Cortex of kidney (tissue), 1 donor: ENCODE measurements around the gene PHF23.

Experiments used
- DNase-seq: peaks from one replicate; lab custom pipeline; 2025; lab: John Stamatoyannopoulos, UW

PHF23 gene

DNA sequence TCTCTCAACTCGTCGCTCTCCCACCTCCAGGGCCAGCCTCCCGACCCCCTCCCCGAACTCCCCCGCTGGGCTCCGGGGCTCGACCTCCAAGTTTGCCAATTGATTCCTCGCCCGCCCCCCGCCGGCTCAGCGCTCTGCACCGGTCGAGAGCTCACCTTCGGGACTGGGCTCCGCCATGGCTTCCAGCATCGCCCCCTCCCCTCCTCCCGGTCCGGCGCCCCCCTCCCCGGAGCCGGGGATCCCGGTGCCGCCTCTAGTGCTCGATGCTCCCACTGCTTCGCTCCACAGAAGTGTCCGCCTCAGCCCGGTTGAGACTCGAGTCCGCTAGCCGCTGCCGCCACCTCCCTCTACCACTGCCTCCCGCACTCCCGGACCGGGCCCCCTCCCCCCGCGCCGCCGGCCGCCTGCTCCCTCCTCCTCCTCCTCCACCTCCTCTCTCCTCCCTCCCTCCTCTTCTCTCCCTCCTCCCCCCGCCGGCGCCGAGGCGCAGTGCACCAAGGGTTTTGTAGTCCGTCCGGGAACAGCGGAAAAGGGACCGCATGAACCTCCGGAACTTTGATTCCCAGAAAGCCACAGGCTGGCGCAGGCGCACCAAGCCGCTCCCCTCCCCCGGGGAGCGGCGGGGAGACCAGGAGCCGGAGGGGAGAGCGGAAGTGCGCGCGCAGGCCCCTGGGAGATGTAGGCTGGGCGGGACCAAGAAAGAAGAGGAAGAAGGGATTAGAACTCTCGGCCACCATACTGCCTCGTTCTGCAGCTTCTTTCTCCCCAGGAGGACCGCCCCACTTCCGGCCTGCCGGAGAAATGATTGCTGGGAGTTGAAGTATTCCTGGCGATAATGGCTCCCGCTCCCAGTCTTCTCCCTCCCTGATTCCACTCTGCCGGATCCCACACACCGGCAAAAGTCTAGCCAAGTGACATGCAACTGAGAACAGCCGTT is at the start of gene PHF23:
TSS of gene PHF23 (minus strand) at position 367 of the 937 bp plus-strand sequence. CDS start at position 189, 178 bp downstream.
- DNase-seq, result peak; percentile 86

DNA sequence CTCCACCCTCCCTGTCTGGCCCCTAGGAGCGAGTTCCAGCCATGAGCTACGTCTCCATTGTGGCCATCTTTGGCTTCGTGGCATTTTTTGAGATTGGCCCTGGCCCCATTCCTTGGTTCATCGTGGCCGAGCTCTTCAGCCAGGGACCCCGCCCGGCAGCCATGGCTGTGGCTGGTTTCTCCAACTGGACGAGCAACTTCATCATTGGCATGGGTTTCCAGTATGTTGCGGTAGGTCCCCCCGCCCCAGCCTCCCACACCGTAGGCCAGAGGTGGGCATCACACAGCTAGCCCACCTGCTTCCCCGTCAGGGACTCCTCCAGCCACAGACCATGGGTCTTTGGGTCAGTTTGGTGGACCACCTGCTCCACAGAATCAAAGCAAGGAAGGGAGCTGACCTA is 46.4 kb upstream of the PHF23 start:
- DNase-seq, result no peak

DNA sequence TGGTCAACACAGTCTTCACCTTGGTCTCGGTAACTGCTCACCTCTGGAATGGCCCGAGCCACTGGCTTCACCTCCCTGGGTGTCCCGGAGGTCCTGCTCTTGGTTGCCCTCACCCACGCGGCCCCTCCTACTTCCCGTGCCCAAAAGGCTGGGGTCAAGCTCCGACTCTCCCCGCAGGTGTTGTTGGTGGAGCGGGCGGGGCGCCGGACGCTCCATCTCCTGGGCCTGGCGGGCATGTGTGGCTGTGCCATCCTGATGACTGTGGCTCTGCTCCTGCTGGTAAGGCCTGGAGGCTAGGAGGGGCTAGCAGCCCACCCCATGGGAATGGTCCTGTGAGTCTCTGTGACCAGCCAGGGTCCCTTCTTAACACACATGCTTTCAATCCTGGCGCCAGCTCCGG is 45.7 kb upstream of the PHF23 start:
- DNase-seq, result no peak

DNA sequence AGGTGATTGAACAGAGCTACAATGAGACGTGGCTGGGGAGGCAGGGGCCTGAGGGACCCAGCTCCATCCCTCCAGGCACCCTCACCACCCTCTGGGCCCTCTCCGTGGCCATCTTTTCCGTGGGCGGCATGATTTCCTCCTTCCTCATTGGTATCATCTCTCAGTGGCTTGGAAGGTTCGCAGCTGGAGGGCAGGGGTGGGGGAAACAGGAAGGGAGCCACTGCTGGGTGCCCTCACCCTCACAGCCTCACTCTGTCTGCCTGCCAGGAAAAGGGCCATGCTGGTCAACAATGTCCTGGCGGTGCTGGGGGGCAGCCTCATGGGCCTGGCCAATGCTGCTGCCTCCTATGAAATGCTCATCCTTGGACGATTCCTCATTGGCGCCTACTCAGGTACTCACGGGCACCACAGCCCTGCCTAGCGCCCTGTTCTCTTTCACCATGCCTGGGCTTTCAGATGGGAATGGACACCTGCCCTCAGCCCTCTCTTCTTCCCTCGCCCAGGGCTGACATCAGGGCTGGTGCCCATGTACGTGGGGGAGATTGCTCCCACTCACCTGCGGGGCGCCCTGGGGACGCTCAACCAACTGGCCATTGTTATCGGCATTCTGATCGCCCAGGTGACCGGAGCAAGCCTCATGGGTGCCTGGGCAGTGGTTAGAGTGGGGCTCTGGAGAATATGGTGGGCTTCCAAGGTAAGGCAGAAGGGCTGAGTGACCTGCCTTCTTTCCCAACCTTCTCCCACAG is 44.4 kb upstream of the PHF23 start:
- DNase-seq, result no peak

DNA sequence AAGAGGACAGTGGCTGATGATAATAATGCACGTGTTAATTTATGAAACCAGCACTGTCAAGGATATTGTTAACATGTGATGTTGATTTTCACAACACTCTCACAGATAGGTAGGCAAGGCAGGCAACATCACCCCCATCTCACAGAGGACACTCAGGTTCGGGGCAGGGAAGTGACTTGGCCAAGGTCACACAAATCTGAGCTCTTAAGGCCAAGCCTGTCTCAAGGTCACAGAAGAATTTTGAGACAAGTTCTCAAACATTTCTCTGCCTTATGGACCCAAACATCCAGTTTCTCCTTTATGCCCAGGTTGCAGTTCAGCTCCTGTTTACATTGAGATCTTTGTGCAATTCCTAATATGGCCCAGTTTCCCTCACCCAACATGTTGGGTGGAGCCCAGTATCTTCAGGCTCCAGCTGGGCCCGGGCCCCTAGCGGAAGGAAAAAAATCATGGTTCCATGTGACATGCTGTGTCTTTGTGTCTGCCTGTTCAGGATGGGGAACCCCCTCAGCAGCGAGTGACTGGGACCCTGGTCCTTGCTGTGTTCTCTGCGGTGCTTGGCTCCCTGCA is 43.6 kb upstream of the PHF23 start:
- no peak for DNase-seq

DNA sequence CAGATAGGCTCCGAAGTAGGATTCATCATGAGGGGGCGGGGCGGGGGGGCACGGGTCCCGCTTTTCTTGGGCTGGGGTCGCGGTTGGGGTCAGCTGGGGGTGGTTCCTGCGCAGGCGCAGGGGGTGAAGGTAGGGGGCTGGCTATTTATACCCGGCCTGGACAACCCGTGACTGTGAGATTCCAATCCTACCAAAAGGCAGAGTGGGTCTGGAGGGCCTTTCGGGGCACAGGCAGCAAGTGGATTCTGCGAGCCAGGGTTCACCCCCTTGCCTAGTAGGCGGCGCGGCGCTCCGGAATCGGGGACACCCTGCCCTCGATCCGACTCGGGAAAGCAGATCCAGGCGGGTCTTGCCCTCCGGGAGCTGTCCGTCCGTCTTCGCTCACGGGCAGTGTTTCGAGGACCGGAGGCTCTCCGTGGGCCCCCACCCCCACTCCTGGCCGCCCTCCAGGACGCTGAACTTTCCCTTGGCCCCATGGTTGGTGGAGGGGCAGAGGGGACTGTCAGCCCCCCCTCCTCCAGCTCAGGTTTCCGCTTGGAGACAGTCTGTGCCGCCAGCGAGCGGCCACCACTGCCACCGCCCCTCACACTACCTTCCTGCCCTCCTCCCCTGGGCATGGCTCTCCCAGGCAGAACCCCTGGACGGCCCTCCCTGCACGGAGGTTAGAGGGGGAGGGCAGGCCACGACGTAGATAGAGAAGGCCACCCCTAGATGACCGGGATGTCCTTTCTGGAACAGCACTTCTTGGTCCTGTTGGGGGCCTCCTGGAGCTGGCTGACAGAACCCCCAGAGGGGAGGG is 42.9 kb upstream of the PHF23 start:
- no peak for DNase-seq

DNA sequence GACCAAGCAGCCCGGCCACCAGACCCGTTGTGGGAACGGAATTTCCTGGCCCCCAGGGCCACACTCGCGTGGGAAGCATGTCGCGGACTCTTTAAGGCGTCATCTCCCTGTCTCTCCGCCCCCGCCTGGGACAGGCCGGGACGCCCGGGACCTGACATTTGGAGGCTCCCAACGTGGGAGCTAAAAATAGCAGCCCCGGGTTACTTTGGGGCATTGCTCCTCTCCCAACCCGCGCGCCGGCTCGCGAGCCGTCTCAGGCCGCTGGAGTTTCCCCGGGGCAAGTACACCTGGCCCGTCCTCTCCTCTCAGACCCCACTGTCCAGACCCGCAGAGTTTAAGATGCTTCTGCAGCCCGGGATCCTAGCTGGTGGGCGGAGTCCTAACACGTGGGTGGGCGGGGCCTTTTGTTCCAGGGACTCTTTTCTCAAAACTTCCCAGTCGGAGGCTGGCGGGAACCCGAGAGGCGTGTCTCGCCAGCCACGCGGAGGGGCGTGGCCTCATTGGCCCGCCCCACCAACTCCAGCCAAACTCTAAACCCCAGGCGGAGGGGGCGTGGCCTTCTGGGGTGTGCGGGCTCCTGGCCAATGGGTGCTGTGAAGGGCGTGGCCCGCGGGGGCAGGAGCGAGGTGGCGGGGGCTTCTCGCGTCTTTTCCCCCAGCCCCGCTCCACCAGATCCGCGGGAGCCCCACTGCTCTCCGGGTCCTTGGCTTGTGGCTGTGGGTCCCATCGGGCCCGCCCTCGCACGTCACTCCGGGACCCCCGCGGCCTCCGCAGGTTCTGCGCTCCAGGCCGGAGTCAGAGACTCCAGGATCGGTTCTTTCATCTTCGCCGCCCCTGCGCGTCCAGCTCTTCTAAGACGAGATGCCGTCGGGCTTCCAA is 42.1 kb upstream of the PHF23 start, which contains the start of gene SLC2A4:
TSS of gene SLC2A4 (plus strand) at position 645 of the 879 bp plus-strand sequence. CDS start at position 862, 217 bp downstream.
- DNase-seq, result no peak

DNA sequence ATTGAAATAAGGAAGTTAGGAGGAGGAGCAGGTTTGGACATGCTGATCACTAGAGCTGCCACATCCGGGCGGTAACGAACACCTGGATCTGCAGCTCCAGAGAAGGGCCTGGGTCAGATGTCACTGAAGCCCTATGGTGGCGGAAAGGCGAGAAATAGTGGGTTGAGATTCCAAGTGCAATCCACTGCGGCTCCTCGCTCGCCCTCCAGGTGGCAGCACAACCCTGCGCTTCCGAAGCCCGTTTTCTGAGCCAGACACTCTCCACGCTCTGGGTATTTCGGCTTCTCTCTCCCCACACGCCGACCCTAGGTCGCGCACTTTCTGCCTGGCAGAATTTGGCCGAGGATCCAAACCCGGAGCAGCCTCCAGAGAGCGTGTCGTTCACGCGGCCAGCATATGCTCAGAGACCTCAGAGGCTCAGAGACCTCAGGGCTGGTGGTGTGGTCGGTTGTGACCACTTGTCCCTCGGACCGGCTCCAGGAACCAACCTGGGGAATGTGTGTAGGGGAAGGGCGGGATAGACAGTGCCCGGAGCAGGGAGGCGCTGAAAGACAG is 41.3 kb upstream of the PHF23 start:
- DNase-seq, result no peak

DNA sequence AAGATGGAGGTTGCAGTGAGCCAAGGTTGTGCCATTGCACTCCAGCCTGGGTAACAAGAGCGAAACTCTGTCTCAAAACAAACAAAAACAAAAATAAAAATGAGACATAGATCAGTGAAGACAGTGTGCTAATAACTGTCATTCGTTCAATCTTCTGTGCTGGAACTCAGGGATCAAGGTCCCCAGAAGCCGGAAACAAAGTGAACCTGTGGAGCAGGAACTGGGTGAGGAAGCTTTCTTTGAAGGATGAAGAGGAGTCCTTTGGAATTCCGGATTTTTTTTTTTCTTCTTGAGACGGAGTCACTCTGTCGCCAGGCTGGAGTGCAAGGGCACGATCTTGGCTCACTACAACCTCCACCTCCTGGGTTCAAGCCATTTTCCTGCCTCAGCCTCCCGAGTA is 40.2 kb upstream of the PHF23 start:
- DNase-seq, result no peak

DNA sequence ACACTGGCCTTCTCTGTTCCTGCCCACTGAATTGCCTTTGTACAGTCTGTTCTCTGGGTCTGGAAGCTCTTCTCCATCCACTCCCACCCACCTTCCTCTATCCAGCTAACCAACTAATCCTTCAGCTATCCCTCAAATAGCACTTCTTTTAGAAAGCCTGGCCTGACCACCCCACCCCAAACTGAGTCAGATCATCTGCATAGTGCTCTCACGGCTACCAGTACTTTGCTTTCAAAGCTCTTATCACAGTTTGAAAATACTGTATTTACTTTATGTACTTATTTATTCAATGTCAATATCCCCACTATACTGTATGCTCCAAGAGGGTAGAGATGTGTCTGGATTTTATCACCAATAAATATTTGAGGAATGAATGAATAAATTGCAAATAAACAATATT is 27.5 kb upstream of the PHF23 start:
- DNase-seq, result no peak

DNA sequence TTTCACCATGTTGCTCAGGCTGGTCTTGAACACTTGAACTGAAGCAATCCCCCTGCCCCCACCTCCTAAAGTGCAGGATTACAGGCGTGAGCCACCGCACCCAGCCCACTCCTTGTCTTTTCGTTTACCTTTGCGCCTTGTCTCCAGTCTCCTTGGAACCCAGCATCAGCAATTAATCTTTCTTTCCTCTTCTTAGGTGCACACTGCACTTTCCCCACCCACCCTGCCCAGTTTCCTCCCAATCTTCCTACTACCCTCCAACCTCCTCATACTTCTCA is 24.5 kb upstream of the PHF23 start:
- no peak for DNase-seq

DNA sequence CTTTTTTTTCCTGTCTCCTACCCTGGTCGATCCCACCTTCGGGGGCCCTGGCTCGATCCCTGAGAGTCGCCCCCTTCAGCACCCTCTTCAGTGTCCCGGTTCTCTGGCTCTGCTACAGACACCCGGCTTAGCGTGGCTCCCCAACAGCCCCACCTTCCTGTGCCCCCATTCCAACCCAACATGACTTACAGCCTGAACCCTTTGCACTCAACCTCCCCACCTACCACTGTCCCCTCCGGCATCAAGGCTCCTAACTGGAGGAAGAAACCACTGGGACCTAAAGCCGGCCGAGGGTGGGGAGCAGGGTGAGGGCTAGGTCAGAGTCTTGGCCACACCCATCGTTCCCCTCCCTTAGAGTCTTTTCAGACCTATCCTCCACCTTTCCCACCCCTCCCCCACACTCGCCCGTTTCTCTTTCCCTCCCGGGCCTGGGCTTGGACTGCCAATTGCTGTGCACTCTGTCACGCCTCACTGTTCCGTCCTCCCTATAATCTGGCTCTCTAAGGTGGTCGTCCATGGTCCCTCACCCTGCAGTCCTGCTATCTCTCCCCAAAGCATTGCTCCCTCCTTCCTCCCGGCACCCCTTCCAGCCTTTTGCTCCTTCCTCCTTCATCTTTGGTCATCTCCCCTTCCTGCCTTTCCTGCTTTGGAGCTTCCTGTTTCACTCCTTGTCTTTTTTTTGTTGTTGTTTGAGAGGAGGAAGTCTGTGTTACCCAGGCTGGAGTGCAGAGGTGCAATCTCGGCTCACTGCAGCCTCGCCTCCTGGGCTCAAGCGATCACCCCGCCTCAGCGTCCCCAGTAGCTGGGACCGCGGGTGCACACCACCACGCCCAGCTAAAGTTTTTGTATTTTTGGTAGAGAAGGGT is 23.9 kb upstream of the PHF23 start:
- no peak for DNase-seq

DNA sequence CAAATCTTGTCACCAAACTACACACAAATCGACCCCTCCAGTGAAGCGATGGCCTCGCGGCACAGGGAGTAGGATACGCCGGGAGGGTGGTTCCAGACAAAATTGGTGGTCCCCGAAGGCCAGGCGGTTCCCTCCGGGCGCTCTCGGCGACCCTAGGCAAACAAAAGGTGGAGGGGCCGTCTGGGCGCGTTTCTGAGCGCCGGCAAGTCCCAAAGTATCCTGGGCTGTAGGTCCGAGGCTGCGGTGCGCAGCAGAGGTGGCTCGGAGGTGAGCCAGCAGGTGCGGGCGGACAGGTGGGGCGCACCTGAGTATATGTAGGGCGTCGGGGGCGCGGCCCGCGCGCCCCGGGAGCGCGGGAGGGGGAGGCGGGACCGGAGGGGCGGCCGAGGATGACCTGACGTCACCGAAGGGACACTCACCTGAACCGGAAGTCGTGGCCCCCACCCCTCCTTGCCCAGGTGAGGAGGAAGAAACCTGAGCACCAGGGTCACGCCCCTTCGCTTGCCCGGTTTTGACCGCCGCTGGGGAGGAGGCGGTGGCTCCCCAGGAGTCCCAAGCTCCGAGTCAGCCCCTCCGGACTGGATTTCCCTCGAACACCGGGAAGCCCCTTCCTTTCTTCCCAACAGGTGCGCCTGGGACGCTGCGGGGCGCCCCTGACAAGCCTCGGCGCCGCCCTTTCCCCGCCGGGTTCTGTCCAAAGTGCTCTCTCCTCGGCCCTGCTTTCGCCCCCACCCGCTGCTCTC is 23.1 kb upstream of the PHF23 start, which contains the start of gene CLDN7:
TSS of gene CLDN7 (minus strand) at position 287 of the 743 bp plus-strand sequence. CDS start 435 bp downstream, outside the sequence.
- no peak for DNase-seq

DNA sequence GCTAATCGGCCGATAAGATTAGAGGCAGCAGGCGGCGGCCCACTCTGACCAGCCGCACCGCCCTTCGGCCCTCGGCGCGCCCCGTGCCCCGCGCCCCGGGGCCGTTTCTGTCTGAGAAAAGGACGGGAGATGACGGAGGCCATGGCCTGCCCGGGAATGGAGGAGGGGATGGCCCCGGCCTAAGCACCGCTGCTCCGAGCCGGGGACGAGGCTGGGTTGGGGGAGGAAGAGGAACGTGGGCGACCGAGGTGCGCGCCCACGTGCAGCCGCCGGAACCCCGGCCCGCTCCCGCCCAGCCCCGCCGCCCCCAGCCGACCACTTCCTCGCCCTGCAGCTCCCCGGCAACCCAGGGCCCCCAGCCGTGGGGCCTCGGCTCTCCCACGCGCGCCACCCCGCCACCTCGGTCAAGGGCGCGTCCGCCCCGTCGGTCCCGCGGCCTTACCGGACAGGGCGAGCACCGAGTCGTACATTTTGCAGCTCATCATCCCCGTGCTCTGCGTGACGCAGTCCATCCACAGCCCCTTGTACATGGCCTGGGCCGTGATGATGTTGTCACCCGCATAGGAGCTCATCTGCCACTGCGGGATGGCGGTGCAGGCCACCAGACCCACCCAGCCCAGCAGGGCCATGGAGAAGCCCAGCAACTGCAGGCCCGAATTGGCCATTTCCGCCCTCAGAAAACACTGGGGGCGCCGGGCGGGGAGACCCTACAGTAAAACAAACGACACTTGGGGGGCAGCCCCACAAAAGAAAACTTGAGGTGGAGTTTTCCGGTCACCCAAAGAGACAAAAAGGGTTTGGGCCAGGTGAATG is 22.3 kb upstream of the PHF23 start:
- no peak for DNase-seq

DNA sequence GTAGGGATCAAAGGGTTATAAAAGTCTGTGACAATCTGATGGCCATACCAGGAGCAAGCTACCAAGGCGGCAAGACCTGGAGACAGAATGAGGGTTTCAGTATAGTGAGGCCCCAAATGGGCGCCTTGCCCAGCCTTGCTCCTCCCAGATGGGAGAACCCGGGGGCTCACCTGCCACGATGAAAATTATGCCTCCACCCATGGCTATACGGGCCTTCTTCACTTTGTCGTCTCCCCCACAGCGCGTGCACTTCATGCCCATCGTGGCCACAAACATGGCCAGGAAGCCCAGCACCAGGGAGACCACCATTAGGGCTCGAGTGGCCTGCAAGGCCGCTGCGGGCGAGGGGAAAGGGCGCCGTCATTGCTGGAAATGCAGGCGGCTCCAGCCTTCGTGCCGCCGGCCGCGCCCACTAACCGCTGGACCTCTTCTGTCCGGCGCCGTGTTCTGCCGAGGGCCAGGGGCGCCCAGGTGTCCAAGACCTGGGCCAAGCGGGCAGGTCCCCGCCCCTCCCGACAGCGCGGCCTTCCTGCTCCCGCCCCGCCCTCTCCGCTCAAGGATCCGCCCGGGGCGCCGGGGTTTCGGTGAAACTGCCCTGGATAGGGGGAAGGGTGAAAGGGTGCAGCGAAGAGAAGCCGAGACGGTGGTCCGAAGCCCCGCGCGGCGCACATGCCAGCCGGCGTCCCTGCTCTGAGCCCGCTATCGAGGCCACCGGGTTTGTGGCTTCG is 21.6 kb upstream of the PHF23 start:
- DNase-seq, result no peak

DNA sequence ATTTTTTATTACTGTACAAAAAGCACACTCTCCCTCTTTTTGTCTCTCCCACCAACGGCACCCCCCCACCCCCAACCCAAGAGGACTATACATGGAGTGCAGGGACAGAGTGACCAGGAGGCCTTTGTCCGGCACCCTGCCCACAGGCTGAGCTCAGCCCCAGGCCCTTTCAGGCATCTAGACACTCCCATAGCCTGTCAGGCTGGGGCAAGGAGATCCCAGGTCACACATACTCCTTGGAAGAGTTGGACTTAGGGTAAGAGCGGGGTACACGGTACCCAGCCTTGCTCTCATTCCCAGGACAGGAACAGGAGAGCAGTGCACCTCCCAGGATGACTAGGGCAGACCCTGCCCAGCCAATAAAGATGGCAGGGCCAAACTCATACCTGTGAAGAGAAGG is 20.9 kb upstream of the PHF23 start:
- no peak for DNase-seq

DNA sequence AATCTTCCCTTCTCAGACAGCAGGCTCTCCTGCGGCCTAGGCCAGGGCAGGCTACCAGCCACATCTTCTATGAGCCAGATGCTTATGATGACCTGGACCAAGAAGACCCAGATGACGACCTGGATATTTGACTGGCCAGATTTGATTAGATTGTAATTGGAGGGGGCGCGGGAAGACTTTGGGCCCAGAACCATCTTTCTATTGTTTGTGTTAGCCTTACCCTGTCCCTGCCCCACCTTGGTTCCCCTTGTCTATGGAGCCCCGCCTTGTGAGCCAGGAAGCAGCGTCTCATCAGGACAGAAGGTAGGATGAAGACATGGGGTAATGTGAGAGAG is 20.3 kb upstream of the PHF23 start:
- no peak for DNase-seq
